H9 (cell line): ENCODE results near the gene PTGER2. TPM values are rescaled to one million over a fixed set of nuclear protein-coding genes. Genes with fewer than 3 reads are reported as not detected.

Experiments used
- DNase-seq: peaks from one replicate; pipeline ENCODE4 v3.0.0-alpha.2; 2017
- H2AFZ ChIP-seq: one replicate; pipeline ENCODE4 v1.6.1; 2013; ENCODE audit warnings: mild to moderate bottlenecking, low read length, control low read depth, moderate library complexity
- H2AK5ac ChIP-seq: 2 replicates; pipeline ENCODE4 v1.6.1; 2013; ENCODE audit warnings: low read length, control low read depth, mixed read lengths; ENCODE audit not compliant: insufficient read length
- H2BK120ac ChIP-seq: one replicate; pipeline ENCODE4 v1.6.1; 2013; ENCODE audit warnings: low read depth, mild to moderate bottlenecking, low read length, control low read depth, inconsistent platforms; ENCODE audit not compliant: poor library complexity, severe bottlenecking
- H2BK12ac ChIP-seq: 2 replicates; pipeline ENCODE4 v1.6.1; 2013; ENCODE audit warnings: low read length, control low read depth, mixed read lengths, low read depth; ENCODE audit not compliant: insufficient read length
- H2BK15ac ChIP-seq: 2 replicates; pipeline ENCODE4 v1.6.1; 2013; ENCODE audit warnings: low read depth, low read length, control low read depth
- H2BK20ac ChIP-seq: one replicate; pipeline ENCODE4 v1.6.1; 2013; ENCODE audit warnings: low read depth, mild to moderate bottlenecking, low read length, control low read depth, inconsistent platforms; ENCODE audit not compliant: poor library complexity, severe bottlenecking
- H2BK5ac ChIP-seq: 2 replicates; pipeline ENCODE4 v1.6.1; 2013; ENCODE audit warnings: low read length, control low read depth, mixed read lengths; ENCODE audit not compliant: insufficient read length
- H3K14ac ChIP-seq: 2 replicates; pipeline ENCODE4 v1.6.1; 2013; ENCODE audit warnings: low read length, control low read depth; ENCODE audit not compliant: insufficient read depth
- H3K18ac ChIP-seq: 2 replicates; pipeline ENCODE4 v1.6.1; 2013; ENCODE audit warnings: low read depth, mild to moderate bottlenecking, mixed read lengths, low read length, control low read depth; ENCODE audit not compliant: insufficient read length
- H3K23ac ChIP-seq: 2 replicates; pipeline ENCODE4 v1.6.1; 2013; ENCODE audit warnings: low read length, control low read depth, mixed read lengths, low read depth; ENCODE audit not compliant: insufficient read length
- H3K23me2 ChIP-seq: 2 replicates; pipeline ENCODE4 v1.6.1; 2013; ENCODE audit warnings: low read depth, mild to moderate bottlenecking, mixed read lengths, low read length, control low read depth; ENCODE audit not compliant: insufficient read length, poor library complexity, severe bottlenecking
- H3K27ac ChIP-seq: 2 replicates; pipeline ENCODE4 v1.5.1; 2013; ENCODE audit warnings: low read length, control low read depth, mixed read lengths, low read depth; ENCODE audit not compliant: insufficient read length
- H3K27me3 ChIP-seq: 2 replicates; pipeline ENCODE4 v1.6.1; 2013; ENCODE audit warnings: low read length, control low read depth, inconsistent platforms; ENCODE audit not compliant: insufficient read depth
- H3K4ac ChIP-seq: 2 replicates; pipeline ENCODE4 v1.6.1; 2013; ENCODE audit warnings: low read depth, mild to moderate bottlenecking, control low read depth, inconsistent platforms, low read length, moderate library complexity
- H3K4me1 ChIP-seq: 2 replicates; pipeline ENCODE4 v1.6.1; 2013; ENCODE audit warnings: low read length, control low read depth, inconsistent platforms; ENCODE audit not compliant: insufficient read depth
- H3K4me2 ChIP-seq: 2 replicates; pipeline ENCODE4 v1.6.1; 2013; ENCODE audit warnings: low read length, control low read depth, mixed read lengths; ENCODE audit not compliant: insufficient read length, insufficient read depth
- H3K56ac ChIP-seq: 2 replicates; pipeline ENCODE4 v1.6.1; 2013; ENCODE audit warnings: low read depth, mild to moderate bottlenecking, mixed read lengths, low read length, control low read depth; ENCODE audit not compliant: insufficient read length
- H3K79me1 ChIP-seq: 2 replicates; pipeline ENCODE4 v1.6.1; 2013; ENCODE audit warnings: low read depth, mild to moderate bottlenecking, moderate library complexity, low read length, control low read depth, inconsistent platforms; ENCODE audit not compliant: insufficient read depth, poor library complexity, severe bottlenecking
- H3K79me2 ChIP-seq: 2 replicates; pipeline ENCODE4 v1.6.1; 2013; ENCODE audit warnings: low read length, control low read depth, inconsistent platforms; ENCODE audit not compliant: insufficient read depth
- H3K9ac ChIP-seq: 2 replicates; pipeline ENCODE4 v1.6.1; 2013; ENCODE audit warnings: low read length, control low read depth, mixed read lengths; ENCODE audit not compliant: insufficient read length; ENCODE audit errors: extremely low read depth
- H3K9me3 ChIP-seq: one replicate; pipeline ENCODE4 v1.6.1; 2013; ENCODE audit warnings: low read depth, low read length, inconsistent platforms; ENCODE audit not compliant: control insufficient read depth
- H3T11ph ChIP-seq: one replicate; pipeline ENCODE4 v1.6.1; 2013; ENCODE audit warnings: mild to moderate bottlenecking, low read length, control low read depth, inconsistent platforms
- H4K20me1 ChIP-seq: one replicate; pipeline ENCODE4 v1.6.1; 2013; ENCODE audit not compliant: control insufficient read depth, insufficient read length, insufficient read depth
- H4K5ac ChIP-seq: 2 replicates; pipeline ENCODE4 v1.6.1; 2013; ENCODE audit warnings: low read depth, mild to moderate bottlenecking, mixed read lengths, low read length, control low read depth; ENCODE audit not compliant: insufficient read length
- H4K8ac ChIP-seq: replicated peaks from 2 replicates; pipeline ENCODE4 v1.6.1; 2013; ENCODE audit warnings: low read length, control low read depth, mixed read lengths, low read depth; ENCODE audit not compliant: insufficient read length
- H4K91ac ChIP-seq: 2 replicates; pipeline ENCODE4 v1.6.1; 2013; ENCODE audit warnings: low read depth, mild to moderate bottlenecking, moderate library complexity, mixed read lengths, low read length, control low read depth; ENCODE audit not compliant: insufficient read length
- H3K27ac Mint-ChIP-seq, 3 experiments: 2 replicates in 2 of 3; 3 replicates in 1 of 3; pipeline ENCODE4 v1.8.0; 2020 to 2021; ENCODE audit warnings: mixed read lengths in 3 of 3, mild to moderate bottlenecking in 1 of 3, moderate library complexity in 1 of 3
- H3K27me3 Mint-ChIP-seq: 2 replicates; pipeline ENCODE4 v1.8.0; 2021; ENCODE audit warnings: low read depth, mild to moderate bottlenecking, moderate library complexity, mixed read lengths
- H3K36me3 Mint-ChIP-seq, 3 experiments: 2 replicates in 2 of 3; 3 replicates in 1 of 3; pipeline ENCODE4 v1.8.0; 2020 to 2021; ENCODE audit warnings: low read depth in 3 of 3, mixed read lengths in 3 of 3; ENCODE audit not compliant: insufficient read depth in 1 of 3
- H3K4me1 Mint-ChIP-seq, 2 experiments: 2 replicates each; pipeline ENCODE4 v1.8.0; 2020; ENCODE audit warnings: mixed read lengths in 2 of 2
- H3K4me3 Mint-ChIP-seq, 2 experiments: 2 replicates in 1 of 2; 3 replicates in 1 of 2; pipeline ENCODE4 v1.8.0; 2020 to 2021; ENCODE audit warnings: mild to moderate bottlenecking in 2 of 2, mixed read lengths in 2 of 2, moderate library complexity in 1 of 2
- H3K9me3 Mint-ChIP-seq, 2 experiments: 2 replicates in 1 of 2; 3 replicates in 1 of 2; pipeline ENCODE4 v1.8.0; 2020; ENCODE audit warnings: mild to moderate bottlenecking in 2 of 2, mixed read lengths in 2 of 2, moderate library complexity in 1 of 2
- WGBS: extraction: QIAGEN DNeasy Blood & Tissue Kit; methylation state at CpG from one replicate; pipeline ENCODE4 v1.1.7; 2013; ENCODE audit warnings: missing lambda C conversion rate, low lambda C conversion rate, mixed read lengths; ENCODE audit not compliant: insufficient read length; ENCODE audit errors: extremely low coverage; 5-methylcytosine and 5-hydroxymethylcytosine counted together
- total RNA-seq: library from RNA; stranded (reverse); gene quantifications from 2 replicates; pipeline ENCODE4 v1.2.1, GENCODE V29; 2021
- TF ChIP-seq, protein P1 (sequence below): fragments of 200-600 bp; sonication (generic); conservative IDR thresholded peaks from 3 replicates; pipeline ENCODE4 v1.8.0; 2021; ENCODE audit warnings: antibody characterized with exemption, mild to moderate bottlenecking

The PTGER2 gene
- total RNA-seq, 1 experiment from 2014 or later, result 1.0 TPM

DNA sequence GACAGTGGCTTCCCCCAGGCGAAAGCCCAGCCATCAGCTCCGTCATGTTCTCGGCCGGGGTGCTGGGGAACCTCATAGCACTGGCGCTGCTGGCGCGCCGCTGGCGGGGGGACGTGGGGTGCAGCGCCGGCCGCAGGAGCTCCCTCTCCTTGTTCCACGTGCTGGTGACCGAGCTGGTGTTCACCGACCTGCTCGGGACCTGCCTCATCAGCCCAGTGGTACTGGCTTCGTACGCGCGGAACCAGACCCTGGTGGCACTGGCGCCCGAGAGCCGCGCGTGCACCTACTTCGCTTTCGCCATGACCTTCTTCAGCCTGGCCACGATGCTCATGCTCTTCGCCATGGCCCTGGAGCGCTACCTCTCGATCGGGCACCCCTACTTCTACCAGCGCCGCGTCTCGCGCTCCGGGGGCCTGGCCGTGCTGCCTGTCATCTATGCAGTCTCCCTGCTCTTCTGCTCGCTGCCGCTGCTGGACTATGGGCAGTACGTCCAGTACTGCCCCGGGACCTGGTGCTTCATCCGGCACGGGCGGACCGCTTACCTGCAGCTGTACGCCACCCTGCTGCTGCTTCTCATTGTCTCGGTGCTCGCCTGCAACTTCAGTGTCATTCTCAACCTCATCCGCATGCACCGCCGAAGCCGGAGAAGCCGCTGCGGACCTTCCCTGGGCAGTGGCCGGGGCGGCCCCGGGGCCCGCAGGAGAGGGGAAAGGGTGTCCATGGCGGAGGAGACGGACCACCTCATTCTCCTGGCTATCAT is 663 bp downstream of the PTGER2 start:
- no peak overlapping the region for H2BK120ac ChIP-seq
- H3K4me1 ChIP-seq, result 0 out of 2 replicates have a peak, but pooled peaks cover 2% of the 10 kb centered on the region
- no CpG with 5 or more reads among the region's 63 CpGs for WGBS
- no peaks in the 10 kb centered on the region for H4K20me1 ChIP-seq
- H3K9me3 Mint-ChIP-seq, result no peaks in the 10 kb centered on the region
- peaks cover 0 to 5% (median 0%) of the 10 kb centered on the region in 3 experiments; a peak in 3 of 7 replicates for H3K36me3 Mint-ChIP-seq
- H3K79me1 ChIP-seq, result no peaks in the 10 kb centered on the region
- no peak overlapping the region for H3K9ac ChIP-seq
- H3T11ph ChIP-seq, result no peak overlapping the region
- TF ChIP-seq, protein P1, sequence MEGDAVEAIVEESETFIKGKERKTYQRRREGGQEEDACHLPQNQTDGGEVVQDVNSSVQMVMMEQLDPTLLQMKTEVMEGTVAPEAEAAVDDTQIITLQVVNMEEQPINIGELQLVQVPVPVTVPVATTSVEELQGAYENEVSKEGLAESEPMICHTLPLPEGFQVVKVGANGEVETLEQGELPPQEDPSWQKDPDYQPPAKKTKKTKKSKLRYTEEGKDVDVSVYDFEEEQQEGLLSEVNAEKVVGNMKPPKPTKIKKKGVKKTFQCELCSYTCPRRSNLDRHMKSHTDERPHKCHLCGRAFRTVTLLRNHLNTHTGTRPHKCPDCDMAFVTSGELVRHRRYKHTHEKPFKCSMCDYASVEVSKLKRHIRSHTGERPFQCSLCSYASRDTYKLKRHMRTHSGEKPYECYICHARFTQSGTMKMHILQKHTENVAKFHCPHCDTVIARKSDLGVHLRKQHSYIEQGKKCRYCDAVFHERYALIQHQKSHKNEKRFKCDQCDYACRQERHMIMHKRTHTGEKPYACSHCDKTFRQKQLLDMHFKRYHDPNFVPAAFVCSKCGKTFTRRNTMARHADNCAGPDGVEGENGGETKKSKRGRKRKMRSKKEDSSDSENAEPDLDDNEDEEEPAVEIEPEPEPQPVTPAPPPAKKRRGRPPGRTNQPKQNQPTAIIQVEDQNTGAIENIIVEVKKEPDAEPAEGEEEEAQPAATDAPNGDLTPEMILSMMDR, result no peak
- H3K27ac Mint-ChIP-seq, result no peak overlapping the region
- H2BK15ac ChIP-seq, result no peak overlapping the region
- H3K4me3 Mint-ChIP-seq, result peak overlapping the region; percentile 77 to 98
- peak overlapping the region; percentile 86 for H3K4me2 ChIP-seq
- H3K27me3 ChIP-seq, result peaks cover 37% of the 10 kb centered on the region; the same call in 1 of the 2 replicates
- H3K18ac ChIP-seq, result no peak overlapping the region
- H3K27me3 Mint-ChIP-seq, result peaks cover 77% of the 10 kb centered on the region
- no peaks in the 10 kb centered on the region for H3K79me2 ChIP-seq
- peak overlapping the region; percentile 51; the same call in 1 of the 2 replicates for H3K14ac ChIP-seq
- H3K4me1 Mint-ChIP-seq, result peaks cover 19 to 22% of the 10 kb centered on the region in 2 experiments
- H2BK12ac ChIP-seq, result no peak overlapping the region
- DNase-seq, result peak; percentile 58
- H4K5ac ChIP-seq, result no peak overlapping the region
- no peak overlapping the region for H3K56ac ChIP-seq
- H3K23me2 ChIP-seq, result peaks cover 12% of the 10 kb centered on the region
- no peak overlapping the region for H2BK5ac ChIP-seq
- no peak overlapping the region for H3K4ac ChIP-seq
- no peak overlapping the region for H4K91ac ChIP-seq
- no peak overlapping the region for H2AFZ ChIP-seq
- H3K9me3 ChIP-seq, result no peaks in the 10 kb centered on the region
- no peak overlapping the region for H3K23ac ChIP-seq
- no peak overlapping the region for H2AK5ac ChIP-seq
- H4K8ac ChIP-seq, result no peak overlapping the region
- H3K27ac ChIP-seq, result no peak overlapping the region
- H2BK20ac ChIP-seq, result no peak overlapping the region
